Neural cell (in vitro differentiated cells): ENCODE results near the gene ADSL. TPM values are rescaled to one million over a fixed set of nuclear protein-coding genes. Genes with fewer than 3 reads are reported as not detected.

ENCODE experiments used
- H2AFZ ChIP-seq: fragments of 200-600, 300-800 bp; sonication (generic), shearing (Covaris generic); 2 replicates; pipeline ENCODE4 v1.6.0; 2014; ENCODE audit warnings: low read depth, mild to moderate bottlenecking, antibody characterized with exemption, low read length, moderate library complexity
- H3F3A ChIP-seq: fragments of 200-600 bp; shearing (Covaris generic); 2 replicates; pipeline ENCODE4 v1.6.1; 2016; ENCODE audit warnings: mild to moderate bottlenecking, moderate library complexity, mixed read lengths, antibody characterized with exemption, low read length; ENCODE audit not compliant: insufficient read depth, poor library complexity, severe bottlenecking
- H3K27ac ChIP-seq: fragments of 200-600, 300-800 bp; sonication (generic), shearing (Covaris generic); 2 replicates; pipeline ENCODE4 v1.5.1; 2014; ENCODE audit warnings: mild to moderate bottlenecking, low read length, moderate library complexity
- H3K27me3 ChIP-seq: fragments of 300-800, 200-600 bp; sonication (generic), shearing (Covaris generic); 2 replicates; pipeline ENCODE4 v1.6.0; 2014; ENCODE audit warnings: mild to moderate bottlenecking, low read depth, low read length, moderate library complexity; ENCODE audit not compliant: insufficient read depth
- H3K36me3 ChIP-seq: fragments of 300-800, 200-600 bp; sonication (generic), shearing (Covaris generic); 2 replicates; pipeline ENCODE4 v1.5.1; 2014; ENCODE audit warnings: mild to moderate bottlenecking, antibody characterized with exemption, low read length, moderate library complexity; ENCODE audit not compliant: insufficient read depth
- H3K4me2 ChIP-seq: fragments of 300-800, 200-600 bp; sonication (generic), shearing (Covaris generic); 2 replicates; pipeline ENCODE4 v1.6.0; 2014; ENCODE audit warnings: mild to moderate bottlenecking, low read length
- H3K4me3 ChIP-seq: fragments of 300-800, 200-600 bp; sonication (generic), shearing (Covaris generic); 2 replicates; pipeline ENCODE4 v1.5.1; 2014; ENCODE audit warnings: mild to moderate bottlenecking, low read length, moderate library complexity
- H3K79me2 ChIP-seq: fragments of 200-600 bp; shearing (Covaris generic); replicated peaks from 2 replicates; pipeline ENCODE4 v1.6.0; 2014; ENCODE audit warnings: mild to moderate bottlenecking, low read length, moderate library complexity; ENCODE audit not compliant: insufficient read depth
- H3K9ac ChIP-seq: fragments of 300-800, 200-600 bp; sonication (generic), shearing (Covaris generic); 2 replicates; pipeline ENCODE4 v1.6.1; 2016; ENCODE audit warnings: mild to moderate bottlenecking, low read length, mixed read lengths
- H3K9me2 ChIP-seq: fragments of 200-600 bp; shearing (Covaris generic); 2 replicates; pipeline ENCODE4 v1.6.1; 2016; ENCODE audit warnings: mild to moderate bottlenecking, low read length, mixed read lengths; ENCODE audit not compliant: insufficient read depth
- H3K9me3 ChIP-seq: fragments of 200-600, 300-800 bp; sonication (generic), shearing (Covaris generic); 2 replicates; pipeline ENCODE4 v1.6.1; 2016; ENCODE audit warnings: mild to moderate bottlenecking, mixed run types, low read length, moderate library complexity, mixed read lengths
- H4K20me1 ChIP-seq: fragments of 200-600 bp; shearing (Covaris generic); 2 replicates; pipeline ENCODE4 v1.6.1; 2016; ENCODE audit warnings: mild to moderate bottlenecking, mixed run types; ENCODE audit not compliant: insufficient read depth
- EP300 ChIP-seq: fragments of 450-650 bp; conservative IDR thresholded peaks from 2 replicates; pipeline ENCODE4 v1.6.1; 2014; ENCODE audit warnings: antibody characterized with exemption, mild to moderate bottlenecking, moderate library complexity; ENCODE audit not compliant: poor library complexity, severe bottlenecking
- EZH2 ChIP-seq: fragments of 200-600, 300-800 bp; shearing (Covaris generic), sonication (generic); IDR thresholded peaks from 2 replicates; pipeline ENCODE4 v1.6.1; 2014; ENCODE audit warnings: antibody characterized with exemption, low read length, borderline replicate concordance, mild to moderate bottlenecking; ENCODE audit not compliant: insufficient read depth, poor library complexity, severe bottlenecking
- MXI1 ChIP-seq: fragments of 450-650 bp; conservative IDR thresholded peaks from 2 replicates; pipeline ENCODE4 v1.6.1; 2014; ENCODE audit warnings: antibody characterized with exemption, mild to moderate bottlenecking; ENCODE audit not compliant: poor library complexity, severe bottlenecking
- POLR2AphosphoS5 ChIP-seq: IDR thresholded peaks from 2 replicates; pipeline ENCODE4 v1.6.1; 2012
- RAD21 ChIP-seq: fragments of 450-650 bp; conservative IDR thresholded peaks from 2 replicates; pipeline ENCODE4 v1.6.1; 2014; ENCODE audit warnings: antibody characterized with exemption, mild to moderate bottlenecking, moderate library complexity
- SMC3 ChIP-seq: fragments of 450-650 bp; conservative IDR thresholded peaks from 2 replicates; pipeline ENCODE4 v1.6.1; 2014; ENCODE audit warnings: antibody characterized with exemption, mild to moderate bottlenecking, moderate library complexity; ENCODE audit not compliant: poor library complexity
- TAF1 ChIP-seq: IDR thresholded peaks from 2 replicates; pipeline ENCODE4 v1.6.1; 2012; ENCODE audit warnings: low read depth
- polyA plus RNA-seq: library from polyadenylated mRNA; depleted of rRNA; stranded (reverse); fragments of >200 nt; gene quantifications from 2 replicates; pipeline ENCODE4 v1.2.3, GENCODE V29; 2014
- TF ChIP-seq, protein P1 (sequence below): fragments of 450-650 bp; IDR thresholded peaks from 2 replicates; pipeline ENCODE4 v1.5.1; 2014; ENCODE audit warnings: antibody characterized with exemption, mild to moderate bottlenecking, moderate library complexity; ENCODE audit not compliant: poor library complexity, severe bottlenecking
- TF ChIP-seq, protein P2 (sequence below): IDR thresholded peaks from 2 replicates; pipeline ENCODE4 v1.6.1; 2012; ENCODE audit warnings: borderline replicate concordance

Gene ADSL
- polyA plus RNA-seq, 1 donor from 2014 or later = 112 TPM

DNA sequence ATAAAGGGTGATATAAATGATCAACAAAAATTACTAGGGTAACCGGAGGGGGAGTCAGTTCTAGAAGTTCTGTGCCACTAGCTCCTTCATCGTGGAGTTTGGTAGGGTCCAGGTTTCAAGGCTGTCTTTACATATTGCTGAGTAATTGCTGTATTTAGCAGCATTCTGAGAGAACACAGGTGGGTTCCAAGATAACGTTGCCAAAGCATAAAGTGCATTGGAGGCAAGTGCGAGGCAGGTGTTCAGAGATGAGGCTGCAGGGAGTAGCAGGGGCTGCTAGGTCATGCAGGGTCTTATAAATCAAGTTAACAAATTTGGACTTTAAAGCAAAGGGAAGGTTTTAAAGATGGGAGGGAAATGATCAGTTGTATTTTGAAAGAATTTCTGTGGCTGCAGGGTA lies 41.9 kb downstream of the ADSL start:
- no peaks in the 10 kb centered on the region for H3K36me3 ChIP-seq
- no peak overlapping the region for H3K9ac ChIP-seq
- H3K27me3 ChIP-seq = no peaks in the 10 kb centered on the region
- no peaks in the 10 kb centered on the region for H3K9me3 ChIP-seq
- no peaks in the 10 kb centered on the region for H4K20me1 ChIP-seq
- H2AFZ ChIP-seq = no peak overlapping the region
- H3F3A ChIP-seq = no peaks in the 10 kb centered on the region
- H3K27ac ChIP-seq = no peak overlapping the region
- H3K4me3 ChIP-seq = no peak overlapping the region
- TF ChIP-seq, protein P1, sequence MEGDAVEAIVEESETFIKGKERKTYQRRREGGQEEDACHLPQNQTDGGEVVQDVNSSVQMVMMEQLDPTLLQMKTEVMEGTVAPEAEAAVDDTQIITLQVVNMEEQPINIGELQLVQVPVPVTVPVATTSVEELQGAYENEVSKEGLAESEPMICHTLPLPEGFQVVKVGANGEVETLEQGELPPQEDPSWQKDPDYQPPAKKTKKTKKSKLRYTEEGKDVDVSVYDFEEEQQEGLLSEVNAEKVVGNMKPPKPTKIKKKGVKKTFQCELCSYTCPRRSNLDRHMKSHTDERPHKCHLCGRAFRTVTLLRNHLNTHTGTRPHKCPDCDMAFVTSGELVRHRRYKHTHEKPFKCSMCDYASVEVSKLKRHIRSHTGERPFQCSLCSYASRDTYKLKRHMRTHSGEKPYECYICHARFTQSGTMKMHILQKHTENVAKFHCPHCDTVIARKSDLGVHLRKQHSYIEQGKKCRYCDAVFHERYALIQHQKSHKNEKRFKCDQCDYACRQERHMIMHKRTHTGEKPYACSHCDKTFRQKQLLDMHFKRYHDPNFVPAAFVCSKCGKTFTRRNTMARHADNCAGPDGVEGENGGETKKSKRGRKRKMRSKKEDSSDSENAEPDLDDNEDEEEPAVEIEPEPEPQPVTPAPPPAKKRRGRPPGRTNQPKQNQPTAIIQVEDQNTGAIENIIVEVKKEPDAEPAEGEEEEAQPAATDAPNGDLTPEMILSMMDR = no peak
- TF ChIP-seq EZH2 (no peak), POLR2AphosphoS5 (no peak), SMC3 (no peak), EP300 (no peak)
- TF ChIP-seq, protein P2, sequence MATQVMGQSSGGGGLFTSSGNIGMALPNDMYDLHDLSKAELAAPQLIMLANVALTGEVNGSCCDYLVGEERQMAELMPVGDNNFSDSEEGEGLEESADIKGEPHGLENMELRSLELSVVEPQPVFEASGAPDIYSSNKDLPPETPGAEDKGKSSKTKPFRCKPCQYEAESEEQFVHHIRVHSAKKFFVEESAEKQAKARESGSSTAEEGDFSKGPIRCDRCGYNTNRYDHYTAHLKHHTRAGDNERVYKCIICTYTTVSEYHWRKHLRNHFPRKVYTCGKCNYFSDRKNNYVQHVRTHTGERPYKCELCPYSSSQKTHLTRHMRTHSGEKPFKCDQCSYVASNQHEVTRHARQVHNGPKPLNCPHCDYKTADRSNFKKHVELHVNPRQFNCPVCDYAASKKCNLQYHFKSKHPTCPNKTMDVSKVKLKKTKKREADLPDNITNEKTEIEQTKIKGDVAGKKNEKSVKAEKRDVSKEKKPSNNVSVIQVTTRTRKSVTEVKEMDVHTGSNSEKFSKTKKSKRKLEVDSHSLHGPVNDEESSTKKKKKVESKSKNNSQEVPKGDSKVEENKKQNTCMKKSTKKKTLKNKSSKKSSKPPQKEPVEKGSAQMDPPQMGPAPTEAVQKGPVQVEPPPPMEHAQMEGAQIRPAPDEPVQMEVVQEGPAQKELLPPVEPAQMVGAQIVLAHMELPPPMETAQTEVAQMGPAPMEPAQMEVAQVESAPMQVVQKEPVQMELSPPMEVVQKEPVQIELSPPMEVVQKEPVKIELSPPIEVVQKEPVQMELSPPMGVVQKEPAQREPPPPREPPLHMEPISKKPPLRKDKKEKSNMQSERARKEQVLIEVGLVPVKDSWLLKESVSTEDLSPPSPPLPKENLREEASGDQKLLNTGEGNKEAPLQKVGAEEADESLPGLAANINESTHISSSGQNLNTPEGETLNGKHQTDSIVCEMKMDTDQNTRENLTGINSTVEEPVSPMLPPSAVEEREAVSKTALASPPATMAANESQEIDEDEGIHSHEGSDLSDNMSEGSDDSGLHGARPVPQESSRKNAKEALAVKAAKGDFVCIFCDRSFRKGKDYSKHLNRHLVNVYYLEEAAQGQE = no peak
- no peaks in the 10 kb centered on the region for H3K79me2 ChIP-seq
- no peak overlapping the region for H3K4me2 ChIP-seq
- H3K9me2 ChIP-seq = no peaks in the 10 kb centered on the region

DNA sequence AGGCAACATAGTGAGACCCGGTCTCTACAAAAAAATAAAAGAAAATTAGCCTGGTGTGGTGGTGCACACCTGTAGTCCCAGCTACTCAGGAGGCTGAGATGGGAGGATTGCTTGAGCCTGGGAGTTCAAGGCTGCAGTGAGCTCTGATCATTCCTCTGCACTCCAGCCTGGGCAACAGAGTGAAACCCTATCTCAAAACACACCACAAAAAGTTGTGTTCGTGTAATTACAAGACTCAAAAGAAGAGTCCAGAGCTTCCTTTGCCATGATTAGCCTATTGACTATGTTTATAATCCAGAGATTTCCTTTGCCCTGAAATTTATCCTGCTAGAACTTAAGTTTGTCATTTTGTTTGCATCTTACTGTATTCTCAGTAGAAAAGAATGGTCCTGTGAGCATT lies 45.1 kb downstream of the ADSL start:
- H3K27ac ChIP-seq = no peak overlapping the region

More for the DNA sequence above, 45.1 kb downstream of the ADSL start:
- H3K79me2 ChIP-seq = no peaks in the 10 kb centered on the region
- H3K4me3 ChIP-seq = no peak overlapping the region
- H3F3A ChIP-seq = no peaks in the 10 kb centered on the region
- no peak overlapping the region for H3K4me2 ChIP-seq
- H3K9me3 ChIP-seq = no peaks in the 10 kb centered on the region
- H4K20me1 ChIP-seq = no peaks in the 10 kb centered on the region
- H3K36me3 ChIP-seq = no peaks in the 10 kb centered on the region
- H3K9ac ChIP-seq = no peak overlapping the region
- no peaks in the 10 kb centered on the region for H3K27me3 ChIP-seq
- TF ChIP-seq EZH2 = no peak
- TF ChIP-seq POLR2AphosphoS5 = no peak
- TF ChIP-seq MXI1 = no peak
- no peak for TF ChIP-seq RAD21
- no peak for TF ChIP-seq SMC3
- no peak for TF ChIP-seq EP300
- no peak for TF ChIP-seq TAF1
- TF ChIP-seq, protein P1 = no peak
- TF ChIP-seq, protein P2 = no peak
- H3K9me2 ChIP-seq = no peaks in the 10 kb centered on the region
- H2AFZ ChIP-seq = no peak overlapping the region
